CD8-positive, alpha-beta memory T cell (primary cell): ENCODE data around the gene SEC16B. TPM values are rescaled to one million over a fixed set of nuclear protein-coding genes. Genes with fewer than 3 reads are reported as not detected.

ENCODE experiments used
- polyA plus RNA-seq: library from polyadenylated mRNA; unstranded; fragments of 300-500 nt; fragmentation: Illumina TruSeq; gene quantifications from one replicate; pipeline ENCODE4 v1.2.3, GENCODE V29; 2021
- total RNA-seq, 2 experiments: library from RNA; stranded (reverse); gene quantifications; one replicate each; pipeline ENCODE4 v1.2.3, GENCODE V29; 2021

The SEC16B gene
- total and polyA plus RNA-seq, 3 experiments from 2014 or later, result not detected

Other genes with a start within 250 kb of the SEC16B start
- under 1 TPM; 0.04 to 0.07 TPM for gene RASAL2, start 124.0 kb upstream of the SEC16B start, total RNA-seq
- not detected for gene RASAL2, start 124.0 kb upstream of the SEC16B start, polyA plus RNA-seq